AG09309 (cell line): ENCODE data around the gene TMEM184B.
A peak's percentile ranks its signal among the peaks of the same experiment; 100 is the strongest.

Experiments used
- DNase-seq: peaks from one replicate; pipeline ENCODE4 v3.0.0-alpha.2; 2010; ENCODE audit warnings: low read depth
- H3K4me3 ChIP-seq: 2 replicates; pipeline ENCODE4 v1.5.1; 2011; ENCODE audit warnings: mild to moderate bottlenecking, low read depth, low read length, moderate library complexity; ENCODE audit not compliant: control insufficient read depth
- CTCF ChIP-seq: IDR thresholded peaks from 2 replicates; pipeline ENCODE4 v1.5.1; 2011; ENCODE audit warnings: mild to moderate bottlenecking, low read depth, low read length, inconsistent platforms; ENCODE audit not compliant: insufficient read depth, control insufficient read depth; ENCODE audit errors: missing control alignments

Gene TMEM184B

GRCh38 chr22:38257650-38258250 lies 15.1 kb downstream of the TMEM184B start:
- no peak overlapping the region; the same call in 1 of the 2 replicates for H3K4me3 ChIP-seq
- no peak for DNase-seq
- no peak for TF ChIP-seq CTCF

GRCh38 chr22:38257181-38257580 lies 15.6 kb downstream of the TMEM184B start:
- TF ChIP-seq CTCF = no peak
- H3K4me3 ChIP-seq = peak overlapping the region; percentile 2; the same call in 1 of the 2 replicates
- peak; percentile 47 for DNase-seq

- H3K4me3 ChIP-seq = no peak overlapping the region
- TF ChIP-seq CTCF = no peak
- no peak for DNase-seq
These were observed 17.1 kb downstream of the TMEM184B start for GRCh38 chr22:38255697-38256096.

DNA sequence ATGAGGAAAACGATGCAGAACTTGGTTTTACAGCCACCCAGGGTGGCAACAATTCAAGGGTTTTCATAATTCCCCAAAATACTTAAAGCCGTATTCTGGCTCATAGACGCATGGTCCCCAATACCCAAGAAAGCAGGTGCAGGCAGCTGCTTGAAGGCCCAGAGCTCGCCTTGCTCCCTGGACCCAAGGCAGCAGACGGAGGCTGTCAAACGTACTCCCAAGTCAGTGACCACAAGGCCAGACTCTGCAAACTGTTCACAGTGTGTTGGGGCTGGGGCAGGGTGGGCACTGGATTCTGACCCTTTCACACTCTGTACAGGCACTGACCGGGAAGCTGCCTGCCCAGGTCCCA lies 21.5 kb downstream of the TMEM184B start:
- no peak overlapping the region for H3K4me3 ChIP-seq
- TF ChIP-seq CTCF = no peak
- DNase-seq = no peak

DNA sequence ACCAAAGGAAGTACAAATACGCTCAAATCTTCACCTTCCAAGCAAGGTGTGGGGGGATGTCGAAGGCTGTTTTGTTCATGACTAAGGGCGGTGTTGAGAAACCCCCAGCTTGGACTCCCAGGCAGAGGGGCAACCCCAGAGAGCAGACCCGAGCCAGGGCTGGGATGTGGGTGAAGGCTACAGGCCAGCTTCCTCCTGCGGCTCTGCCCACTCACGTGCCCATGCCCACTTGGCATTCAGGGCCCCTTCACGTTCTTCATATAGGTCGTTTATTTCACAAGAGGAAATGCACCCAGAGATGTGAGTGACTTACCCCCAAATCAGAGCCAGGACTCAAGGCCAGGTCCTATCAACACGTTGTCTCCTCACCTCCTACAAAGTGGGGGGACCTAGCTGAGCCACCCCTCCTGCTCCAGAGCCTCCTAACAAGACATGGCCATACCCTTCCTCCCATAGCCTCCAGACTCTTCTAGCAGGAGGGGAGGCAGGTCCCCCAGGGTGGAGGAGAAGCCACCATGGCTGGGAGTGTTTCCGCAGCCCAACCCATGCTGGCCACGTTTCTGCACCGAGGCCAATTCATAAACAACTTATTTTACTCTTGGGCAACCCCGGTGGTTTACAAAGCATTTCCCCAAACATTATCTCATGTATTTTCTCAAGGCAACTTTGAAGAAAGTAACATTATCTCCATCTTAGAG lies 22.0 kb downstream of the TMEM184B start:
- DNase-seq = no peak
- H3K4me3 ChIP-seq = no peak overlapping the region
- no peak for TF ChIP-seq CTCF

- TF ChIP-seq CTCF = no peak
- no peak for DNase-seq
- no peak overlapping the region for H3K4me3 ChIP-seq
These were observed 22.8 kb downstream of the TMEM184B start for GRCh38 chr22:38249803-38250642.
